ENCODE results near the gene MSH5. TPM values are rescaled to one million over a fixed set of nuclear protein-coding genes. Genes with fewer than 3 reads are reported as not detected.

Gene MSH5
- total RNA-seq, 2 donors from 2014 or later = 6.7 to 12.9 TPM

DNA sequence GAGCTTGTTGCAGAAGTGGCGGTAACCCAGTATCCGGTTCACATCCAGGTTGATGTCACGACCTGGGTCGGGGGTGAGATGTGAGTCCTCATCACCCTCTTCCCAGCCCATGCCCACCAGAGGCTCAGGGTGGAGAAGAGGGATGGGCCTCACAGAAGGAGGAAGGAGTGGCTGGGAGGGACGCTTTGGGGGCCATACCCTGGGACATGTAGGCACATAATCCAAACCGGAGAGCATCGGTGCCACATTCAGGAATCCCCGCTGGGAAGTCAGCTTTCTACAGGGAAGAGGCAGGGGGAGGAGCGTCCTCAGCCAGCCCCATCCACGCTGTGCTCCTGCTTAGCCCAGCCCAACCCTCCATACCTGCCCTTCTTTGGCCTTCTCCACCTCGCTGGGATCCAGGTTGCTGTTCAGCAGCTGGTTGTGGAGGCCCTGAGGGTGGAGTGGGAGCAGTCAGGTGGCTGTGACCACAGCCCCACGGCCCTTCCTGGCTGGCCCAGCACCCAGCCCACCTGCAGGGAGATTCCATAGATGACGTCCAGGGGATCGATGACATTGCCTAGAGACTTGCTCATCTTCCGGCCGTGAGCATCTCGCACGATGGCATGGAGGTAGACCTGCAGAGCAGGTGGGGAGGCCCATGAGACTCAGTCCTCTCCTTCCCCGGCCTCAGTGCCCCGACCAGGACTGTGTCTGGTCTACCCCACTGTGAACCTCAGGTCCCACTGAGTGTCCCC lies 40.9 kb downstream of the MSH5 start:
- Histone ChIP-seq H3K9me3 (no peaks in the 10 kb centered on the region), H3K27ac (no peak overlapping the region), H3K4me1 (peaks cover 20% of the 10 kb centered on the region), H3K4me3 (no peak overlapping the region), H3K27me3 (no peaks in the 10 kb centered on the region), H3K36me3 (replicated peaks in 1 of 2; ENCODE audit: insufficient read depth in 1 of 2, low read depth in 2 of 2) (peaks cover 4 to 40% of the 10 kb centered on the region in 2 donors)
- intact Hi-C loops (cut with DNase I) = no loop called here
- ATAC-seq (no peak), DNase-seq (no peak)
- no peak for TF ChIP-seq POLR2A (IDR thresholded peaks at IDR 0.05)
- TF ChIP-seq, protein P1, sequence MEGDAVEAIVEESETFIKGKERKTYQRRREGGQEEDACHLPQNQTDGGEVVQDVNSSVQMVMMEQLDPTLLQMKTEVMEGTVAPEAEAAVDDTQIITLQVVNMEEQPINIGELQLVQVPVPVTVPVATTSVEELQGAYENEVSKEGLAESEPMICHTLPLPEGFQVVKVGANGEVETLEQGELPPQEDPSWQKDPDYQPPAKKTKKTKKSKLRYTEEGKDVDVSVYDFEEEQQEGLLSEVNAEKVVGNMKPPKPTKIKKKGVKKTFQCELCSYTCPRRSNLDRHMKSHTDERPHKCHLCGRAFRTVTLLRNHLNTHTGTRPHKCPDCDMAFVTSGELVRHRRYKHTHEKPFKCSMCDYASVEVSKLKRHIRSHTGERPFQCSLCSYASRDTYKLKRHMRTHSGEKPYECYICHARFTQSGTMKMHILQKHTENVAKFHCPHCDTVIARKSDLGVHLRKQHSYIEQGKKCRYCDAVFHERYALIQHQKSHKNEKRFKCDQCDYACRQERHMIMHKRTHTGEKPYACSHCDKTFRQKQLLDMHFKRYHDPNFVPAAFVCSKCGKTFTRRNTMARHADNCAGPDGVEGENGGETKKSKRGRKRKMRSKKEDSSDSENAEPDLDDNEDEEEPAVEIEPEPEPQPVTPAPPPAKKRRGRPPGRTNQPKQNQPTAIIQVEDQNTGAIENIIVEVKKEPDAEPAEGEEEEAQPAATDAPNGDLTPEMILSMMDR (IDR thresholded peaks at IDR 0.05) = no peak
- WGBS, 2 donors = 85 to 89% methylated on average over 13 to 20 of the region's 20 CpGs

- Histone ChIP-seq H3K9me3 (no peaks in the 10 kb centered on the region), H3K4me1 (peaks cover 12% of the 10 kb centered on the region), H3K36me3 (replicated peaks in 1 of 2; ENCODE audit: insufficient read depth in 1 of 2, low read depth in 2 of 2) (peaks cover 4 to 40% of the 10 kb centered on the region in 2 donors), H3K27ac (no peak overlapping the region), H3K27me3 (no peaks in the 10 kb centered on the region), H3K4me3 (no peak overlapping the region)
- no peak for TF ChIP-seq POLR2A (IDR thresholded peaks at IDR 0.05)
- TF ChIP-seq, protein P1 (IDR thresholded peaks at IDR 0.05) = no peak
- intact Hi-C loops (cut with DNase I) = no loop called here
- DNase-seq = no peak
- 84 to 92% methylated on average over 5 to 17 of the region's 23 CpGs for WGBS, 2 donors
- ATAC-seq = no peak
Measured at GRCh38 chr6:31781244-31782125, 41.7 kb downstream of the MSH5 start.

GRCh38 chr6:31782126-31782855 lies 42.5 kb downstream of the MSH5 start:
- Histone ChIP-seq H3K27me3 (no peaks in the 10 kb centered on the region), H3K4me1 (peaks cover 4% of the 10 kb centered on the region), H3K36me3 (replicated peaks in 1 of 2; ENCODE audit: insufficient read depth in 1 of 2, low read depth in 2 of 2) (peaks cover 4 to 40% of the 10 kb centered on the region in 2 donors), H3K9me3 (no peaks in the 10 kb centered on the region), H3K27ac (no peak overlapping the region), H3K4me3 (no peak overlapping the region)
- 91% methylated on average over 28 of the region's 32 CpGs; no CpG with 5 or more reads in 1 of the 2 donors for WGBS, 2 donors
- DNase-seq = no peak
- intact Hi-C loops (cut with DNase I) = no loop called here
- ATAC-seq = no peak
- TF ChIP-seq, protein P1 (IDR thresholded peaks at IDR 0.05) = no peak
- no peak for TF ChIP-seq POLR2A (IDR thresholded peaks at IDR 0.05)

- Histone ChIP-seq H3K9me3 (no peaks in the 10 kb centered on the region), H3K4me3 (no peak overlapping the region), H3K27ac (no peak overlapping the region), H3K27me3 (no peaks in the 10 kb centered on the region), H3K4me1 (no peaks in the 10 kb centered on the region), H3K36me3 (replicated peaks in 1 of 2; ENCODE audit: insufficient read depth in 1 of 2, low read depth in 2 of 2) (peaks cover 4 to 38% of the 10 kb centered on the region in 2 donors)
- TF ChIP-seq, protein P1 (IDR thresholded peaks at IDR 0.05) = no peak
- no peak for TF ChIP-seq POLR2A (IDR thresholded peaks at IDR 0.05)
- 87 to 89% methylated on average over 14 to 15 of the region's 15 CpGs for WGBS, 2 donors
- ATAC-seq (no peak), DNase-seq (no peak)
- intact Hi-C loops (cut with DNase I) = no loop called here
Measured at GRCh38 chr6:31784098-31784925, 44.5 kb downstream of the MSH5 start.
